ENCODE results near the gene FARSB. TPM values are rescaled to one million over a fixed set of nuclear protein-coding genes. Genes with fewer than 3 reads are reported as not detected.

The FARSB gene
- total RNA-seq, 1 donor from 2014 or later, result 23.1 TPM

GRCh38 chr2:222572751-222573174, 83.1 kb downstream of the FARSB start:
- Histone ChIP-seq H3K4me3 (ENCODE audit: insufficient read depth, low read depth, low read length) (no peak overlapping the region), H3K9ac (ENCODE audit: low read length) (peak overlapping the region; percentile 8), H3K27me3 (ENCODE audit: insufficient read depth, low read length) (no peaks in the 10 kb centered on the region), H3K9me3 (ENCODE audit: insufficient read depth, low read depth, low read length) (no peaks in the 10 kb centered on the region), H3K36me3 (ENCODE audit: insufficient read depth, low read length) (no peaks in the 10 kb centered on the region), H3K27ac (ENCODE audit: low read depth, low read length) (peak overlapping the region; percentile 12), H3K79me2 (ENCODE audit: insufficient read depth, low read length) (peaks cover 2% of the 10 kb centered on the region), H3K4me2 (ENCODE audit: low read length) (no peak overlapping the region), H2AFZ (ENCODE audit: low read depth, low read length) (no peak overlapping the region), H3K4me1 (ENCODE audit: insufficient read depth, low read length) (peaks cover 11% of the 10 kb centered on the region), H4K20me1 (ENCODE audit: insufficient read depth, low read length) (peaks cover 10% of the 10 kb centered on the region)
- no peak for TF ChIP-seq EZH2 (IDR thresholded peaks at IDR 0.05; ENCODE audit: insufficient read depth, low read length)
- TF ChIP-seq CTCF (IDR thresholded peaks at IDR 0.05; ENCODE audit: insufficient read depth, low read depth, low read length), result no peak
- Mint-ChIP-seq H3K4me1 (ENCODE audit: low read depth, unreplicated experiment) (peaks cover 37% of the 10 kb centered on the region), H3K27ac (ENCODE audit: unreplicated experiment) (peak overlapping the region; percentile 30), H3K36me3 (ENCODE audit: low read depth, unreplicated experiment) (peaks cover 3% of the 10 kb centered on the region), H3K4me3 (ENCODE audit: unreplicated experiment) (no peak overlapping the region), H3K27me3 (ENCODE audit: low read depth, unreplicated experiment) (no peaks in the 10 kb centered on the region), H3K9me3 (ENCODE audit: unreplicated experiment) (no peaks in the 10 kb centered on the region)
- DNase-seq (ENCODE audit: low read depth) (peak; percentile 66), FAIRE-seq (no peak)

- H3K9me3 ChIP-seq (ENCODE audit: insufficient read depth, low read depth, low read length), result no peaks in the 10 kb centered on the region
- peak overlapping the region; percentile 8 for H3K9ac ChIP-seq (ENCODE audit: low read length)
- peak overlapping the region; percentile 12 for H3K27ac ChIP-seq (ENCODE audit: low read depth, low read length)
- no peaks in the 10 kb centered on the region for H3K9me3 Mint-ChIP-seq (ENCODE audit: unreplicated experiment)
- peaks cover 32% of the 10 kb centered on the region for H3K4me1 Mint-ChIP-seq (ENCODE audit: low read depth, unreplicated experiment)
- no peaks in the 10 kb centered on the region for H3K27me3 ChIP-seq (ENCODE audit: insufficient read depth, low read length)
- peaks cover 2% of the 10 kb centered on the region for H3K79me2 ChIP-seq (ENCODE audit: insufficient read depth, low read length)
- H2AFZ ChIP-seq (ENCODE audit: low read depth, low read length), result no peak overlapping the region
- H3K36me3 ChIP-seq (ENCODE audit: insufficient read depth, low read length), result no peaks in the 10 kb centered on the region
- H3K4me2 ChIP-seq (ENCODE audit: low read length), result no peak overlapping the region
- no peak for TF ChIP-seq EZH2 (IDR thresholded peaks at IDR 0.05; ENCODE audit: insufficient read depth, low read length)
- no peak for TF ChIP-seq CTCF (IDR thresholded peaks at IDR 0.05; ENCODE audit: insufficient read depth, low read depth, low read length)
- no peak overlapping the region for H3K4me3 Mint-ChIP-seq (ENCODE audit: unreplicated experiment)
- no peak overlapping the region for H3K4me3 ChIP-seq (ENCODE audit: insufficient read depth, low read depth, low read length)
- H4K20me1 ChIP-seq (ENCODE audit: insufficient read depth, low read length), result peaks cover 8% of the 10 kb centered on the region
- H3K36me3 Mint-ChIP-seq (ENCODE audit: low read depth, unreplicated experiment), result peaks cover 3% of the 10 kb centered on the region
- peak overlapping the region; percentile 30 for H3K27ac Mint-ChIP-seq (ENCODE audit: unreplicated experiment)
- FAIRE-seq, result no peak
- peaks cover 11% of the 10 kb centered on the region for H3K4me1 ChIP-seq (ENCODE audit: insufficient read depth, low read length)
- DNase-seq (ENCODE audit: low read depth), result no peak
- H3K27me3 Mint-ChIP-seq (ENCODE audit: low read depth, unreplicated experiment), result no peaks in the 10 kb centered on the region
Measured at GRCh38 chr2:222572264-222572721, 83.6 kb downstream of the FARSB start.

GRCh38 chr2:222569826-222570225, 86.1 kb downstream of the FARSB start:
- Mint-ChIP-seq H3K4me3 (ENCODE audit: unreplicated experiment) (no peak overlapping the region), H3K4me1 (ENCODE audit: low read depth, unreplicated experiment) (peaks cover 27% of the 10 kb centered on the region), H3K27me3 (ENCODE audit: low read depth, unreplicated experiment) (no peaks in the 10 kb centered on the region), H3K27ac (ENCODE audit: unreplicated experiment) (no peak overlapping the region), H3K36me3 (ENCODE audit: low read depth, unreplicated experiment) (peaks cover 7% of the 10 kb centered on the region), H3K9me3 (ENCODE audit: unreplicated experiment) (no peaks in the 10 kb centered on the region)
- H3K79me2 ChIP-seq (ENCODE audit: insufficient read depth, low read length), result no peaks in the 10 kb centered on the region
- no peak overlapping the region for H3K27ac ChIP-seq (ENCODE audit: low read depth, low read length)
- no peaks in the 10 kb centered on the region for H3K27me3 ChIP-seq (ENCODE audit: insufficient read depth, low read length)
- H3K4me2 ChIP-seq (ENCODE audit: low read length), result no peak overlapping the region
- no peak overlapping the region for H3K9ac ChIP-seq (ENCODE audit: low read length)
- FAIRE-seq (no peak), DNase-seq (ENCODE audit: low read depth) (peak; percentile 29)
- peaks cover 11% of the 10 kb centered on the region for H3K4me1 ChIP-seq (ENCODE audit: insufficient read depth, low read length)
- no peaks in the 10 kb centered on the region for H3K9me3 ChIP-seq (ENCODE audit: insufficient read depth, low read depth, low read length)
- H2AFZ ChIP-seq (ENCODE audit: low read depth, low read length), result no peak overlapping the region
- no peak for TF ChIP-seq EZH2 (IDR thresholded peaks at IDR 0.05; ENCODE audit: insufficient read depth, low read length)
- TF ChIP-seq CTCF (IDR thresholded peaks at IDR 0.05; ENCODE audit: insufficient read depth, low read depth, low read length), result no peak
- H4K20me1 ChIP-seq (ENCODE audit: insufficient read depth, low read length), result peaks cover 7% of the 10 kb centered on the region
- H3K36me3 ChIP-seq (ENCODE audit: insufficient read depth, low read length), result peaks cover 8% of the 10 kb centered on the region
- H3K4me3 ChIP-seq (ENCODE audit: insufficient read depth, low read depth, low read length), result no peak overlapping the region
